WTC11 (cell line): Measurements from ENCODE around the gene UNC119. TPM values are rescaled to one million over a fixed set of nuclear protein-coding genes. Genes with fewer than 3 reads are reported as not detected.

Experiments used
- ATAC-seq: fragments of 200-7000 bp; cut with Tn5 transposase; 2 replicates; pipeline ENCODE4 v1.10.0; 2021; ENCODE audit warnings: mild to moderate bottlenecking, moderate library complexity
- CTCF ChIA-PET: fragments of 300-600 bp; sonication (Branson Sonifier 250); formaldehyde crosslinking; loops from one replicate; lab custom pipeline; 2021; ENCODE audit warnings: antibody characterized with exemption; lab: Charles Lee
- POLR2A ChIA-PET: fragments of 350-600 bp; sonication (Branson Sonifier 250); formaldehyde crosslinking; loops from one replicate; lab custom pipeline; 2021; ENCODE audit warnings: antibody characterized with exemption; lab: Charles Lee
- DNase-seq: peaks from one replicate; pipeline ENCODE4 v3.0.0; 2021; ENCODE audit warnings: low spot score
- H3K27ac Mint-ChIP-seq: 2 replicates; pipeline ENCODE4 v1.8.0; 2021; ENCODE audit warnings: mixed read lengths
- H3K27me3 Mint-ChIP-seq: 2 replicates; pipeline ENCODE4 v1.8.0; 2021; ENCODE audit warnings: low read depth, mild to moderate bottlenecking, moderate library complexity, mixed read lengths
- H3K36me3 Mint-ChIP-seq: 2 replicates; pipeline ENCODE4 v1.8.0; 2021; ENCODE audit warnings: mixed read lengths
- H3K4me1 Mint-ChIP-seq: 2 replicates; pipeline ENCODE4 v1.8.0; 2022; ENCODE audit warnings: mixed read lengths
- H3K4me3 Mint-ChIP-seq: 2 replicates; pipeline ENCODE4 v1.8.0; 2021; ENCODE audit warnings: mild to moderate bottlenecking, moderate library complexity, mixed read lengths
- H3K9me3 Mint-ChIP-seq: 2 replicates; pipeline ENCODE4 v1.8.0; 2021; ENCODE audit warnings: mixed read lengths
- ATF1 ChIP-seq: sonication (generic); formaldehyde crosslinking; IDR thresholded peaks from 2 replicates; pipeline ENCODE4 v1.8.1; 2023; ENCODE audit warnings: mild to moderate bottlenecking, moderate library complexity, missing genetic modification reagents
- ATF2 ChIP-seq: sonication (generic); formaldehyde crosslinking; IDR thresholded peaks from 2 replicates; pipeline ENCODE4 v1.8.1; 2022; ENCODE audit warnings: low read depth, missing genetic modification reagents, borderline replicate concordance
- ATF3 ChIP-seq: sonication (generic); formaldehyde crosslinking; conservative IDR thresholded peaks from 2 replicates; pipeline ENCODE4 v1.8.1; 2022; ENCODE audit warnings: mild to moderate bottlenecking, missing genetic modification reagents
- ATF6 ChIP-seq: sonication (generic); formaldehyde crosslinking; IDR thresholded peaks from 2 replicates; pipeline ENCODE4 v1.8.1; 2023; ENCODE audit warnings: mild to moderate bottlenecking, missing genetic modification reagents
- ELF4 ChIP-seq: sonication (generic); formaldehyde crosslinking; IDR thresholded peaks from 2 replicates; pipeline ENCODE4 v1.8.1; 2022; ENCODE audit warnings: low read depth, mild to moderate bottlenecking, moderate library complexity, missing genetic modification reagents
- GRHL2 ChIP-seq: fragments of 250-450 bp; sonication (Bioruptor Pico); IDR thresholded peaks from 2 replicates; pipeline ENCODE4 v1.8.0; 2022; ENCODE audit warnings: mild to moderate bottlenecking, moderate library complexity; ENCODE audit not compliant: insufficient replicate concordance, severe bottlenecking
- HMGXB4 ChIP-seq: sonication (generic); formaldehyde crosslinking; IDR thresholded peaks from 2 replicates; pipeline ENCODE4 v1.8.1; 2023; ENCODE audit warnings: mild to moderate bottlenecking, moderate library complexity, missing genetic modification reagents
- MLX ChIP-seq: sonication (generic); formaldehyde crosslinking; IDR thresholded peaks from 2 replicates; pipeline ENCODE4 v1.8.1; 2023; ENCODE audit warnings: mild to moderate bottlenecking, missing genetic modification reagents, moderate library complexity
- MXD4 ChIP-seq: fragments of 250-450 bp; sonication (Bioruptor Pico); IDR thresholded peaks from 2 replicates; pipeline ENCODE4 v1.8.0; 2021; ENCODE audit warnings: mild to moderate bottlenecking, moderate library complexity, borderline replicate concordance
- NFATC4 ChIP-seq: fragments of 250-450 bp; sonication (Bioruptor Pico); IDR thresholded peaks from 2 replicates; pipeline ENCODE4 v1.9.0; 2021; ENCODE audit warnings: mild to moderate bottlenecking
- NFE2L1 ChIP-seq: sonication (generic); formaldehyde crosslinking; IDR thresholded peaks from 2 replicates; pipeline ENCODE4 v1.8.1; 2023; ENCODE audit warnings: missing genetic modification reagents
- NFYB ChIP-seq: sonication (generic); formaldehyde crosslinking; conservative IDR thresholded peaks from 2 replicates; pipeline ENCODE4 v1.8.0; 2022; ENCODE audit warnings: low read depth, missing genetic modification reagents
- PREB ChIP-seq: sonication (generic); formaldehyde crosslinking; IDR thresholded peaks from 2 replicates; pipeline ENCODE4 v1.8.1; 2022; ENCODE audit warnings: mild to moderate bottlenecking, missing genetic modification reagents, moderate library complexity, borderline replicate concordance
- RORB ChIP-seq: fragments of 250-450 bp; sonication (Bioruptor Pico); IDR thresholded peaks from 2 replicates; pipeline ENCODE4 v1.9.0; 2021; ENCODE audit warnings: mild to moderate bottlenecking
- SP1 ChIP-seq: sonication (generic); formaldehyde crosslinking; conservative IDR thresholded peaks from 2 replicates; pipeline ENCODE4 v1.8.1; 2022; ENCODE audit warnings: missing genetic modification reagents
- TEAD1 ChIP-seq: sonication (generic); formaldehyde crosslinking; IDR thresholded peaks from 2 replicates; pipeline ENCODE4 v1.8.0; 2022; ENCODE audit warnings: mild to moderate bottlenecking, missing genetic modification reagents
- TP53 ChIP-seq: sonication (generic); formaldehyde crosslinking; IDR thresholded peaks from 2 replicates; pipeline ENCODE4 v1.8.1; 2023; ENCODE audit warnings: mild to moderate bottlenecking, missing genetic modification reagents
- ZMAT4 ChIP-seq: fragments of 250-450 bp; sonication (Bioruptor Pico); IDR thresholded peaks from 2 replicates; pipeline ENCODE4 v1.9.0; 2021; ENCODE audit warnings: mild to moderate bottlenecking
- ZNF232 ChIP-seq: sonication (generic); formaldehyde crosslinking; IDR thresholded peaks from 2 replicates; pipeline ENCODE4 v1.8.0; 2022; ENCODE audit warnings: mild to moderate bottlenecking, missing genetic modification reagents
- ZNF423 ChIP-seq: fragments of 250-450 bp; sonication (Bioruptor Pico); IDR thresholded peaks from 2 replicates; pipeline ENCODE4 v2.1.2; 2022; ENCODE audit warnings: mild to moderate bottlenecking, moderate library complexity
- ZNF512 ChIP-seq: sonication (generic); formaldehyde crosslinking; IDR thresholded peaks from 2 replicates; pipeline ENCODE4 v1.8.1; 2022; ENCODE audit warnings: missing genetic modification reagents, borderline replicate concordance
- ZSCAN18 ChIP-seq: fragments of 250-450 bp; sonication (Bioruptor Pico); IDR thresholded peaks from 2 replicates; pipeline ENCODE4 v2.1.2; 2022; ENCODE audit warnings: mild to moderate bottlenecking, moderate library complexity
- total RNA-seq: library from RNA; stranded (reverse); gene quantifications from 3 replicates; pipeline ENCODE4 v1.2.3, GENCODE V29; 2021
- TF ChIP-seq, protein P1 (sequence below): sonication (generic); formaldehyde crosslinking; IDR thresholded peaks from 2 replicates; pipeline ENCODE4 v1.8.0; 2022; ENCODE audit warnings: mild to moderate bottlenecking, missing genetic modification reagents

UNC119 gene
- total RNA-seq, 1 experiment from 2014 or later = 59.6 TPM

- no peak for TF ChIP-seq ZSCAN18 (CRISPR knock-in tag)
- no peak for TF ChIP-seq ATF2 (CRISPR knock-in tag)
- no peak for TF ChIP-seq MXD4 (CRISPR knock-in tag)
- TF ChIP-seq SP1 (CRISPR knock-in tag) = no peak
Measured at GRCh38 chr17:28573966-28574480, 21.6 kb upstream of the UNC119 start (continued).

DNA sequence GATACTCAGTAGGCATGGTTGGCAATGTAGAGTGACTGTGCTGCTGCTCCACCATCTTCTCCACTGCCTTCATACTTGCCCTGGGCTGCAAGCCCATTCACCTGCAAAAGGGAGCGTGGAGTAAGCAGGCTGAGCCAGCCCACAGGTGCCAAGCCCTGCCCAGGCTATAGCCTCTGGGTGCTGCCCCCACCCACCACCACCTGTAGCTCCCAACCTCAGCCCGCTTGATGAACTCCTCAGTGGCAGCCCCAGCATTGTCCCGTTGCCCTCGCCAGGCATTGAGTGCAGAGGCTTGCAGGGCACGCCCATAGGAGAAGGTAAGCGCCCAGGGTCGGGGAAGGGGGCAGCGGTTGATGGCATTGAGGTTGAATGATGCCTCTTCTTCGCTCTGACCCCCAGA, 21.1 kb upstream of the UNC119 start:
- H3K4me3 Mint-ChIP-seq = no peak overlapping the region
- DNase-seq (no peak), ATAC-seq (no peak)
- H3K36me3 Mint-ChIP-seq = peaks cover 26% of the 10 kb centered on the region
- H3K27me3 Mint-ChIP-seq = peaks cover 3% of the 10 kb centered on the region; the same call in 1 of the 2 replicates
- POLR2A ChIA-PET = no interaction called here
- peaks cover 28% of the 10 kb centered on the region for H3K4me1 Mint-ChIP-seq
- H3K9me3 Mint-ChIP-seq = no peaks in the 10 kb centered on the region
- no peak overlapping the region for H3K27ac Mint-ChIP-seq
- CTCF ChIA-PET = no interaction called here
- TF ChIP-seq ZNF423 (no peak), GRHL2 (no peak), ZNF232 (CRISPR knock-in tag) (no peak), NFE2L1 (no peak), ELF4 (CRISPR knock-in tag) (no peak), NFYB (CRISPR knock-in tag) (no peak), ATF1 (no peak), MXD4 (CRISPR knock-in tag) (no peak)

GRCh38 chr17:28573040-28573380, 20.6 kb upstream of the UNC119 start:
- peaks cover 3% of the 10 kb centered on the region; the same call in 1 of the 2 replicates for H3K27me3 Mint-ChIP-seq
- no peak overlapping the region for H3K4me3 Mint-ChIP-seq
- H3K36me3 Mint-ChIP-seq = peaks cover 24% of the 10 kb centered on the region
- no peak overlapping the region for H3K27ac Mint-ChIP-seq
- DNase-seq (no peak), ATAC-seq (no peak)
- CTCF ChIA-PET = no interaction called here
- peaks cover 28% of the 10 kb centered on the region for H3K4me1 Mint-ChIP-seq
- POLR2A ChIA-PET = no interaction called here
- no peaks in the 10 kb centered on the region for H3K9me3 Mint-ChIP-seq
- TF ChIP-seq TEAD1 (CRISPR knock-in tag) = no peak
- TF ChIP-seq RORB = no peak
- TF ChIP-seq ATF3 (CRISPR knock-in tag) = no peak
- TF ChIP-seq, protein P1, sequence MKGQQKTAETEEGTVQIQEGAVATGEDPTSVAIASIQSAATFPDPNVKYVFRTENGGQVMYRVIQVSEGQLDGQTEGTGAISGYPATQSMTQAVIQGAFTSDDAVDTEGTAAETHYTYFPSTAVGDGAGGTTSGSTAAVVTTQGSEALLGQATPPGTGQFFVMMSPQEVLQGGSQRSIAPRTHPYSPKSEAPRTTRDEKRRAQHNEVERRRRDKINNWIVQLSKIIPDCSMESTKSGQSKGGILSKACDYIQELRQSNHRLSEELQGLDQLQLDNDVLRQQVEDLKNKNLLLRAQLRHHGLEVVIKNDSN (CRISPR knock-in tag) = no peak
- TF ChIP-seq PREB (CRISPR knock-in tag) = no peak
- no peak for TF ChIP-seq MLX (CRISPR knock-in tag)
- no peak for TF ChIP-seq NFATC4 (CRISPR knock-in tag)
- TF ChIP-seq ZNF512 (CRISPR knock-in tag) = no peak
- TF ChIP-seq TP53 (CRISPR knock-in tag) = no peak
- no peak for TF ChIP-seq HMGXB4
- TF ChIP-seq ATF6 (CRISPR knock-in tag) = no peak
- TF ChIP-seq ZMAT4 = no peak
